GM21576 (cell line): ENCODE data around the gene NCKAP5.
"Not testable (repeated sequence)": the region's sequence is repeated elsewhere in the genome, so short reads cannot be mapped to it uniquely, and the experiment has no call there.

ENCODE experiments used
- ATAC-seq: cut with Tn5 transposase; IDR thresholded peaks from one replicate; pipeline ENCODE4 v1.9.1; 2021; ENCODE audit warnings: mild to moderate bottlenecking, moderate library complexity; ENCODE audit not compliant: unreplicated experiment

NCKAP5 gene

DNA sequence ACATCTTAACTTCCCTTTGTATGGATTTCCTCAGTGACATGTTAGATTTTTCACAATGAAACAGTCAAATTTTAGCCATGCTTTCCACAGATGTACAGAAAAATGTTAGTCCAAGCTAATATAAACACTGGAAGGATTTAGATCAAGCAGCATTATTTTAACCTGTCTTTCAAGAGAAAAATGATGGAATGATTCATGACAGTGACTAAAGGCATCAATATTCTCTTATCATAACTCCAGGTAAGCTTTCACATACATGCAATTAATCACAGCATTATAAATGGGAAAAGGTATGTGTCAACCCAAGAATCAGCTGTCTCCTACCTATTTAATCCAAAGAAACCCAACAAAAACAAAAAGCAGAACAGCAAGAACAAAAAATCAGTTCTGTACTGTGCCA lies 92.7 kb downstream of the NCKAP5 start:
- no peak for ATAC-seq

DNA sequence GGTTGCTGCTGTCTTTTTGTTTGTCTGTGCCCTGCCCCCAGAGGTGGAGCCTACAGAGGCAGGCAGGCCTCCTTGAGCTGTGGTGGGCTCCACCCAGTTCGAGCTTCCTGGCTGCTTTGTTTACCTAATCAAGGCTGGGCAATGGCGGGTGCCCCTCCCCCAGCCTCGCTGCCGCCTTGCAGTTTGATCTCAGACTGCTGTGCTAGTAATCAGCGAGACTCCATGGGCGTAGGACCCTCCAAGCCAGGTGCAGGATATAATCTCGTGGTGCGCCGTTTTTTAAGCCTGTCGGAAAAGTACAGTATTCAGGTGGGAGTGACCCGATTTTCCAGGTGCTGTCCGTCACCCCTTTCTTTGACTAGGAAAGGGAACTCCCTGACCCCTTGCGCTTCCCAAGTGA lies 97.8 kb downstream of the NCKAP5 start:
- ATAC-seq: not testable (repeated sequence)

DNA sequence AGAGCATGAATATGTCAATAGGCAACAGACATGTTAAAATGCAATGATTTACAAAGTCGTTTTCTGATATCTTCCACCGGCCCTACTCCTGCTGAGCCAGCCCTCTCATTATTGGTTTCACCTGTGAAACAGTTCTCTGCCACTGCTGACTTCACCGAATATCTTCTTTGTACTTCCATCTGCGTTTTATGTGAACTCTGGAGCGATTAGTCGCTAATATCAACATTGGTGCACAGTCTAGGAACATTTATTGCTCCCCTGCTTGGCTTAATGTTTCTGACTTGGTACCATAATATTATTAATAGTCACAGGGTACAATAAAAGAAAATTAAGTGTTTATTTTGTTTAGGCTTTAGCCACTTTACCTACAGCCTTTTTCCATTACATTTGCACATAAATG lies 105.5 kb downstream of the NCKAP5 start:
- no peak for ATAC-seq

GRCh38 chr2:133461484-133461883 lies 106.8 kb downstream of the NCKAP5 start:
- no peak for ATAC-seq

DNA sequence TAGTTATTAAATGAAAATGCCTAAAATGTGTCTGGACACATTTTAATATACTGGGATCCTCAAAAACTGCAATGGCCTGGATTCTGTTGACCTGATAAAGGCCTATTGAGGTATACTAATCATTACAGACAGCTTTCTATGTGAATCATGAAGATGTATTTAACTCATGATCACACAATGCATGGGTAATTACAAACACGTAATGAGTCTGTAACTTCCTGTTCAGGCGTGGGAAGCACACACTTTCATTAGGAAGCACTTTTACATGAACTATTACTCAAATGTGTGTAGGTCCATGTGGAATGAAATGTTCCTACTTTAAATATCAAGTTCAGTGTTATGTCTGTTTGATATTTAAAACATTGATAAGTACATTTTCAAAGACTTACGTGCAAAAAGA lies 108.7 kb downstream of the NCKAP5 start:
- ATAC-seq: no peak

DNA sequence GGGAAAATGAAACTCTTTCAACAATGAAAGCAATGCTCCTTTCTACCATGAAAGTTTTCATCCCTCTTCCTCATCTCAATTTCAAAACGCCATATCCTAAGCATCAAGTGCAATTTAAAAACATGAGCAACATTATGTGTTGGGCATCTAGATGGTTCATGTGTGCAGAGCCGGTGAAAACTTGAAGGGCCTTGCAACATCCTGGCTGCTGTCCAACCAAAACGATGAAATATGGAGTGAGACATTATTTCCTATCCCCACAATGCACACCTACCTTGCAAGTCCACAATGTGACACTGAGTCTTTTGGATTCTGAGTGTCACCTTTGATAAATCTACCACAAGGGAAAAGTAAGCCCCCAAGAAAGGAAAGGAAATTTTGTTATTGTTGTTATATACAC lies 110.0 kb downstream of the NCKAP5 start:
- ATAC-seq: no peak

DNA sequence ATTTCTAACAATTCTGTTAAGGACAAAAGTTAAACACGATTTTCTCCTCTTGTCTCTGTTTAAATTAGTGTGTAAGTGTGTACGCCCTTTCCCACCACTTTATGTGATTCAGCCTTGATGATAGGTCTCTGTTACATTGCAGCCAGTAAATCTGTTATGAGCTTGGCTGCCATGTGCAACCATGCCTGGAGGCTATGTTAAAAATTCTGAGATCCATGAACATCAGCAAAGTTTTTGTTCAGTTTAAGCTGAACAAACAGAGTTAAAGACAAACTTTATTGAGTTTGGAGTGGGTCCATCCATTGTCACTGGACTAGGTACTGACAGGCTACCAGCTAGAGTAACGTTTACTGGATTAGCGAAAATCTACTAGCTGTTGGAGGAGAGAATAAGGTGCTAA lies 110.4 kb downstream of the NCKAP5 start:
- no peak for ATAC-seq

GRCh38 chr2:133456971-133457370 lies 111.3 kb downstream of the NCKAP5 start:
- no peak for ATAC-seq

GRCh38 chr2:133456156-133456555 lies 112.1 kb downstream of the NCKAP5 start:
- no peak for ATAC-seq

GRCh38 chr2:133453032-133453431 lies 115.2 kb downstream of the NCKAP5 start:
- ATAC-seq: no peak

DNA sequence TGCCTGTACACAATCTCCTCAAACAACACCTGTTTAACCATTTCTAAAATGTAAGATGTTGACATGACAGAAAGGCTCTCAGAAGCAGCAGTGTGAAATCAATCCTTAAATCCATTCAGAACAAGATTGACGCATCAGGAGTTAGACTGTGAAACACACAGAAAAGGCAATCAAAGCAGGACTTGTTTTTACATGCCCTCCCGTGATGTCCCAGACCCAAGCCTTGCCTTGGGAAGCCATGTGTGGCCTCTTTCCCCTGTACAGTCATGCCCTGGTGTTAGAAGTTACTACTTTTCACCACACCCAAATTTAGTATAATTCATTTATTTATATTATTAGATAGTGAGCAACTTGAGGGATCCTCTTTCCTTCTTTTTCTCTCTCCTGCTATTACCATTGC lies 115.7 kb downstream of the NCKAP5 start:
- ATAC-seq: no peak

GRCh38 chr2:133452146-133452545 lies 116.1 kb downstream of the NCKAP5 start:
- no peak for ATAC-seq

- ATAC-seq: no peak
Measured at GRCh38 chr2:133448195-133448594, 120.1 kb downstream of the NCKAP5 start.

DNA sequence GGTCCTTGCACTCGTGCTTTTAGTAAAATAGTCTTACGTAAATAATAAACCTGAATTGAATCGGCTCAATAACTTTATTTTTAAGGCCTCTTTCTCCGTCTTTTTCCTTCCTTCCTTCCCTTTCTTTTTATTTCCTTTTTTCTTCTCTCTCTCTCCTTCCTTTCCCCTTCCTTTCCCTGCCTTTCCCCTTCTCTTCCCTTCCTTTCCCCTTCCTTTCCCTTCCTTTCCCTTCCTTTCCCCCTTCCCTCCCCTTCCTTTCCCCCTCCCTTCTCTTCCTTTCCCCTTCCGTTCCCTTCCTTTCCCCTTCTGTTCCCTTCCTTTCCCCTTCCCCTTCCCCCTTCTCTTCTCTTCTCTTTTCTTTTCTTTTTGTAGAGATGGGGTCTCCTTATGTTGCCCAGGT lies 121.0 kb downstream of the NCKAP5 start:
- no peak for ATAC-seq

- no peak for ATAC-seq
Measured at GRCh38 chr2:133444465-133444864, 123.8 kb downstream of the NCKAP5 start.

- no peak for ATAC-seq
Measured at GRCh38 chr2:133442393-133442792, 125.9 kb downstream of the NCKAP5 start.

DNA sequence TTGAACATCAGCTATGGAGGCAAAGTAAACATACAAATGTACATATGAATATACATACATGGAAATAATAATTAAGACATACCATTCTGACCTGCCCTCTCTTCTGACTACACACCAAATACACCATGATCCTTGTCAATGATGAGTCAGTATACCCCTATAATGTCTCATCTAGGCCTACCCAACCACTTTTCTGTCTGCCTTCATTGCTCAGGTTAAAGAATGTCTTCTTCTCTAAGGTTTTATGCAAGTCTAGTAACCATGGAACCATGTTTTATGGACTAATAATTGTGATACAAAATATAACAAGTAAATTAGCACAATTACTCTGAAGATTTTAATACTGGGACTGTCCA lies 128.7 kb downstream of the NCKAP5 start:
- no peak for ATAC-seq

- ATAC-seq: no peak
Measured at GRCh38 chr2:133438848-133439564, 129.3 kb downstream of the NCKAP5 start.

DNA sequence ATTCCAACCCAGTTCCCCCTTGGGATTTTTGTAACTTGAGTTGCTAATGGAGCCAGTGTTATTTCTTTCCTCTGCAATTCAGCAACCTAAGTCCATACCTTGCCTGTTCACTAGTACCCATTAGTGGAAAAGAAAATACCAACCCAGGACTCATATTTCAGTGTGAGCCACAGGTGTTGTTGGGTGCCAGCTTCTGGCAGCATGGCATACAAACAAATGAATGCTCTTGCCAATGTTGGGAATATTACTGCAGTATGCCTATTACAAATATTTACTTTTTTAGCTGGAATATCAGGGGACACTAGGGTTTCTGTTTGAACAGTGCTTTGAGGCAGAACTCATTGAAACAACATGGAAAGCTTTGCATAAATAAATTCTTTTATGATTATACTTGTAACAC lies 130.2 kb downstream of the NCKAP5 start:
- no peak for ATAC-seq

DNA sequence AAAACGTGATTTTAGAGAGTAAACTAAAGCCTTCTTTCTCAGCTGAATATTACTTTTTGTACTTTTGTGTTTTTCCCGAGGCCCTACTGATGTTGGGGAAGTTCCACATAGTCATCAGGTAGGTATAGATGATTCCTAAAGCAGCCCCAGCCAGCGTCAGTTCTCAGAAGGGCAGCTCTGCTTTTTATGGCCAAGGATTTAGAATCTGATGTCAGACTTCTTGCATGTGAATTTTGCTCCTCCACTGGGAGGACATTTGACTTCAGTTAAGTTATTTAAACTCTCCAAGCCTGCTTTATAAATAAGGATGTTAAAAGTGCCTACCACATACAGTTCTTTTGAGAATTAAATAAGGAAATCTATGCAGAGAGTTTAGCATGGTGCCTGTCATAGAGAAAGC lies 130.8 kb downstream of the NCKAP5 start:
- ATAC-seq: no peak

GRCh38 chr2:133434959-133435668 lies 133.1 kb downstream of the NCKAP5 start:
- ATAC-seq: no peak
